KMS-11 (cell line): Measurements from ENCODE around the gene TDRD15.

Experiments
- H2AFZ ChIP-seq: fragments of 200-600 bp; sonication (generic); 2 replicates; pipeline ENCODE4 v1.6.1; 2016; ENCODE audit warnings: antibody characterized with exemption, mixed run types, low read depth
- H3K27ac ChIP-seq: fragments of 200-600 bp; sonication (generic); 2 replicates; pipeline ENCODE4 v1.6.1; 2016; ENCODE audit warnings: mild to moderate bottlenecking, mixed run types
- H3K27me3 ChIP-seq: fragments of 200-600 bp; sonication (generic); 2 replicates; pipeline ENCODE4 v1.6.1; 2017; ENCODE audit warnings: mild to moderate bottlenecking, low read depth, mixed run types, moderate library complexity; ENCODE audit not compliant: insufficient read depth
- H3K36me3 ChIP-seq: fragments of 200-600 bp; sonication (generic); 2 replicates; pipeline ENCODE4 v1.6.1; 2017; ENCODE audit warnings: mild to moderate bottlenecking, mixed run types; ENCODE audit not compliant: insufficient read depth
- H3K4me1 ChIP-seq: fragments of 200-600 bp; sonication (generic); 2 replicates; pipeline ENCODE4 v1.6.1; 2016; ENCODE audit warnings: mild to moderate bottlenecking, low read depth, mixed run types; ENCODE audit not compliant: poor library complexity, severe bottlenecking
- H3K4me2 ChIP-seq: fragments of 200-600 bp; sonication (generic); 2 replicates; pipeline ENCODE4 v1.7.0; 2016; ENCODE audit warnings: mild to moderate bottlenecking, mixed run types
- H3K4me3 ChIP-seq: fragments of 200-600 bp; sonication (generic); IDR thresholded peaks from 2 replicates; pipeline ENCODE4 v1.6.1; 2017; ENCODE audit warnings: low read depth, low read length, mixed read lengths; ENCODE audit not compliant: insufficient read depth
- H3K79me2 ChIP-seq: fragments of 200-600 bp; sonication (generic); 2 replicates; pipeline ENCODE4 v1.6.1; 2016; ENCODE audit warnings: low read depth, mixed run types; ENCODE audit not compliant: insufficient read depth
- H3K9ac ChIP-seq: fragments of 200-600 bp; sonication (generic); 2 replicates; pipeline ENCODE4 v1.6.1; 2016; ENCODE audit warnings: mild to moderate bottlenecking, mixed run types
- H4K20me1 ChIP-seq: fragments of 200-600 bp; sonication (generic); 2 replicates; pipeline ENCODE4 v1.6.1; 2016; ENCODE audit warnings: mild to moderate bottlenecking, mixed run types; ENCODE audit not compliant: insufficient read depth
- TF ChIP-seq, protein P1 (sequence below): fragments of 200-600 bp; sonication (generic); conservative IDR thresholded peaks from 2 replicates; pipeline ENCODE4 v1.6.1; 2017; ENCODE audit warnings: low read depth, mild to moderate bottlenecking, antibody characterized with exemption, low read length, moderate library complexity, mixed read lengths

TDRD15 gene

DNA sequence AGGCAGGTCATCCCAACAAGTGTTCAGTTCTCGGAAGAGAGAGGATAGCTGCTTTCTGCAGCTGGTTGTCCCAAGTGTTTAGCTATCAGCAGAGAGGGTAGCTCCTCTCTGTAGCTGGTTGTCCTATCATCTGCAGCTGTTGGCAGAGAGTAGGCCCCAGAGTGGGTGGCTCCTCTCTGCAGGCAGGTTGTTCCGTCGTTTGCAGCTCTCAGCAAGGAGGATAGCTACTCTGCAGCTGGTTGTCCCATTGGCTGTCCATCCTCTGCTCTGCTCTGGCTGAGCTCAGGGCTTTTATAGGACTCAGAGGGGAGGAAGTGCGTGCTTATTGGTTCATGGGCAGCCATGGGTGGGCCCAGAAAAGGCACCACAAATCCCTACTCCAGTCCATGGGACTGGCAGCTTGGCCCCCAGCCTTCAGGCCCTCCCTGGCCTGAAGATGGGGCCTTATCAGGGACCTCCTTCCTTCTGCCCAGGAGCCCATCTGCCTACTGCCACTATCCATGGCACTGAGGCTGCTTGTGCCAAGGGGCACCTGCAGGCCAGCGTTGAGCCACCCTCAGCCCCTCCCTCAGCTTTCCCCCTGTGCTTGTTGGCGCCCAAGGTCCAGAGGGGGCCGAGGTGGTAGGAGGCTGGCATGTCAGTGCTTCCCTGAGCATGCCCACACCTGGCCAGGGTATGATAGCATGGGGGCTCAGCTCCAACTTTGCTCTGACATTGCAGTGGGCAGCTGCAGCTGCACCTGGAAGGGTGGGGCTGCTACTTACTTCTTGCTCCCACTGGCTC lies 38.3 kb downstream of the TDRD15 start:
- H3K4me2 ChIP-seq = no peak overlapping the region
- no peaks in the 10 kb centered on the region for H3K36me3 ChIP-seq
- no peak overlapping the region for H3K27ac ChIP-seq
- no peak overlapping the region for H3K4me3 ChIP-seq
- no peaks in the 10 kb centered on the region for H3K4me1 ChIP-seq
- TF ChIP-seq, protein P1, sequence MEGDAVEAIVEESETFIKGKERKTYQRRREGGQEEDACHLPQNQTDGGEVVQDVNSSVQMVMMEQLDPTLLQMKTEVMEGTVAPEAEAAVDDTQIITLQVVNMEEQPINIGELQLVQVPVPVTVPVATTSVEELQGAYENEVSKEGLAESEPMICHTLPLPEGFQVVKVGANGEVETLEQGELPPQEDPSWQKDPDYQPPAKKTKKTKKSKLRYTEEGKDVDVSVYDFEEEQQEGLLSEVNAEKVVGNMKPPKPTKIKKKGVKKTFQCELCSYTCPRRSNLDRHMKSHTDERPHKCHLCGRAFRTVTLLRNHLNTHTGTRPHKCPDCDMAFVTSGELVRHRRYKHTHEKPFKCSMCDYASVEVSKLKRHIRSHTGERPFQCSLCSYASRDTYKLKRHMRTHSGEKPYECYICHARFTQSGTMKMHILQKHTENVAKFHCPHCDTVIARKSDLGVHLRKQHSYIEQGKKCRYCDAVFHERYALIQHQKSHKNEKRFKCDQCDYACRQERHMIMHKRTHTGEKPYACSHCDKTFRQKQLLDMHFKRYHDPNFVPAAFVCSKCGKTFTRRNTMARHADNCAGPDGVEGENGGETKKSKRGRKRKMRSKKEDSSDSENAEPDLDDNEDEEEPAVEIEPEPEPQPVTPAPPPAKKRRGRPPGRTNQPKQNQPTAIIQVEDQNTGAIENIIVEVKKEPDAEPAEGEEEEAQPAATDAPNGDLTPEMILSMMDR = no peak
- H4K20me1 ChIP-seq = no peaks in the 10 kb centered on the region
- H2AFZ ChIP-seq = no peak overlapping the region
- no peaks in the 10 kb centered on the region for H3K79me2 ChIP-seq
- no peak overlapping the region for H3K9ac ChIP-seq
- H3K27me3 ChIP-seq = no peaks in the 10 kb centered on the region

DNA sequence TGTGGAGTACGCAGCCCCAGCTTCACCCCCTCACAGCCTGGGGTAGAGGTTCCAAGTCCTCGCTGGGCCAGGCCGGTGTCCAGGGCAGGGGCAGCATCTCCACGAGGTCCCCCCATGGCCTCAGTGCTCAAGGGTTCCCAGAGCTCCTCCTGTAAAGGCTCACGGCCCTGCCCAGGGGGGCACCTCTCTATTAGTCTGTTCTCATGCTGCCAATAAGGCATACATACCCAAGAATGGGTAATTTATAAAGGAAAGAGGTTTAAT lies 38.8 kb downstream of the TDRD15 start:
- Histone ChIP-seq H3K9ac (no peak overlapping the region), H2AFZ (no peak overlapping the region), H3K4me1 (no peaks in the 10 kb centered on the region), H3K4me3 (no peak overlapping the region), H3K4me2 (no peak overlapping the region), H3K36me3 (no peaks in the 10 kb centered on the region), H3K27ac (no peak overlapping the region), H3K79me2 (no peaks in the 10 kb centered on the region), H4K20me1 (no peaks in the 10 kb centered on the region), H3K27me3 (no peaks in the 10 kb centered on the region)
- TF ChIP-seq, protein P1 = no peak

DNA sequence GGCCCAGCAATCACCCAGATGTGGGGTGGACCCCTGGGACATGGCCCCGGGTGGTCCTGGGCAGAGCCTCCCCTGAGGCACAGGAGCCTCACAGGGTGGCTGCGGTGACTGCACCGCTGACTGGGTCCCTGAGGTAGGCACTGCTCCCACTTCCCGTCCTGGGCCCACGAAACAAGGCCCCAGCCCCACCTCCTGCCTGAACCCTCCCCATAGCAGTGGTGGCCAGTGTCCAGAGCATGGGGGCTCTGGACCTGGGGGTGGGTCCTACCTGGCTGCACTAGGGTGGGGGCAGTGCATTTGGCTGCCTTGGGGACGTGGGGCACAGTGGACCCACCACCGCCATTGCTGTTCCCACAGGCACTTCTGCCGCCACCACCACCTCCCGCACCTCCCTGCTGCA lies 39.4 kb downstream of the TDRD15 start:
- no peak overlapping the region for H3K4me2 ChIP-seq
- H3K4me3 ChIP-seq = no peak overlapping the region
- H3K27ac ChIP-seq = no peak overlapping the region
- H2AFZ ChIP-seq = no peak overlapping the region
- H3K36me3 ChIP-seq = no peaks in the 10 kb centered on the region
- no peaks in the 10 kb centered on the region for H4K20me1 ChIP-seq
- no peaks in the 10 kb centered on the region for H3K27me3 ChIP-seq
- H3K4me1 ChIP-seq = no peaks in the 10 kb centered on the region
- TF ChIP-seq, protein P1 = no peak
- H3K9ac ChIP-seq = no peak overlapping the region
- no peaks in the 10 kb centered on the region for H3K79me2 ChIP-seq

DNA sequence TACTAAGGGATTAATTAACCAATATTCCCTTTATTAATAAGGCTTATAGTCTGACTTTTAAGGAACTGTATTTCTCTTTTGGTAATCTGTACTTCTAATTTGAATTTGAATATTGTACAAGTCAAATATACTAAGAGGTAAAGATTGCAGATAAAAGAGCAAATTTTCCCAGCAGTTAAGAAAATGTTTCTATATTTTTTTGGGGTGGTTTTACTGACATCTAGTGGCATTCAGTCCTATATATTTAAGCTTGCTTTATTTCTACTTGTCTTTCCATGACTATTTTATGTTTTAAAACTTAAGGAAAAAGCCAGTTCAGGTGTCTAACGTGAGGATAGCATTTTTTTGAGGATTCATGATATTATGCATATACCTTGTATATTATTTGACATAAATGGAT lies 41.6 kb downstream of the TDRD15 start:
- no peak overlapping the region for H3K4me2 ChIP-seq
- H3K79me2 ChIP-seq = no peaks in the 10 kb centered on the region
- no peaks in the 10 kb centered on the region for H3K4me1 ChIP-seq
- H2AFZ ChIP-seq = no peak overlapping the region
- H3K27me3 ChIP-seq = no peaks in the 10 kb centered on the region
- H3K9ac ChIP-seq = no peak overlapping the region
- no peak overlapping the region for H3K4me3 ChIP-seq
- H3K27ac ChIP-seq = no peak overlapping the region
- TF ChIP-seq, protein P1 = no peak
- no peaks in the 10 kb centered on the region for H4K20me1 ChIP-seq
- no peaks in the 10 kb centered on the region for H3K36me3 ChIP-seq
